GM21423 (cell line): ENCODE measurements around the gene SLC46A2.

ENCODE experiments used
- ATAC-seq: cut with Tn5 transposase; IDR thresholded peaks from one replicate; pipeline ENCODE4 v1.9.1; 2021; ENCODE audit warnings: mild to moderate bottlenecking, moderate library complexity; ENCODE audit not compliant: unreplicated experiment

The SLC46A2 gene

GRCh38 chr9:112861155-112861554, 29.5 kb downstream of the SLC46A2 start:
- no peak for ATAC-seq

- no peak for ATAC-seq
These were observed 30.2 kb downstream of the SLC46A2 start for GRCh38 chr9:112860451-112860850.

- peak; percentile 48 for ATAC-seq
These were observed 32.0 kb downstream of the SLC46A2 start for GRCh38 chr9:112858625-112859147.

GRCh38 chr9:112858005-112858404, 32.7 kb downstream of the SLC46A2 start:
- no peak for ATAC-seq

GRCh38 chr9:112856843-112857242, 33.8 kb downstream of the SLC46A2 start:
- ATAC-seq = no peak

- no peak for ATAC-seq
These were observed 34.5 kb downstream of the SLC46A2 start for GRCh38 chr9:112856200-112856599.

- ATAC-seq = no peak
These were observed 36.0 kb downstream of the SLC46A2 start for GRCh38 chr9:112854657-112855056.

- no peak for ATAC-seq
These were observed 36.6 kb downstream of the SLC46A2 start for GRCh38 chr9:112853882-112854585.

GRCh38 chr9:112852741-112853504, 37.8 kb downstream of the SLC46A2 start:
- ATAC-seq = no peak

- ATAC-seq = no peak
These were observed 39.8 kb downstream of the SLC46A2 start for GRCh38 chr9:112850840-112851239.

- no peak for ATAC-seq
These were observed 41.2 kb downstream of the SLC46A2 start for GRCh38 chr9:112849363-112849922.

- ATAC-seq = no peak
These were observed 42.1 kb downstream of the SLC46A2 start for GRCh38 chr9:112848316-112849151.

- no peak for ATAC-seq
These were observed 43.9 kb downstream of the SLC46A2 start for GRCh38 chr9:112846528-112847488.

- peak; percentile 90 for ATAC-seq
These were observed 45.7 kb downstream of the SLC46A2 start for GRCh38 chr9:112844771-112845542.

GRCh38 chr9:112842555-112842954, 48.1 kb downstream of the SLC46A2 start:
- ATAC-seq = no peak

GRCh38 chr9:112841261-112841660, 49.4 kb downstream of the SLC46A2 start:
- no peak for ATAC-seq

GRCh38 chr9:112839331-112839730, 51.3 kb downstream of the SLC46A2 start:
- no peak for ATAC-seq

- ATAC-seq = no peak
These were observed 52.3 kb downstream of the SLC46A2 start for GRCh38 chr9:112838342-112838741.

GRCh38 chr9:112836394-112836793, 54.3 kb downstream of the SLC46A2 start:
- no peak for ATAC-seq
